Activated CD8-positive, alpha-beta memory T cell treated with anti-CD3 and anti-CD28 coated beads for 48 hours (primary cell): Measurements from ENCODE around the gene OLAH.
"Not testable (repeated sequence)": the region's sequence is repeated elsewhere in the genome, so short reads cannot be mapped to it uniquely, and the experiment has no call there.

Source experiments
- DNase-seq, 3 experiments: peaks; one replicate each; pipeline ENCODE4 v3.0.0-alpha.2; 2020; ENCODE audit warnings: low read depth in 2 of 3, low spot score in 2 of 3

Gene OLAH

GRCh38 chr10:15043674-15044073 lies at the start of gene OLAH:
Gene OLAH, plus strand, starts transcription at chr10:15043943. Its CDS starts 3,346 bp downstream, at chr10:15047289.
- no peak for DNase-seq

GRCh38 chr10:14995964-14996565 lies 47.7 kb upstream of the OLAH start:
- DNase-seq, result no peak

- DNase-seq, result not testable (repeated sequence)
Measured at GRCh38 chr10:15013530-15013929, 30.2 kb upstream of the OLAH start.

GRCh38 chr10:15015451-15015850 lies 28.3 kb upstream of the OLAH start:
- DNase-seq, result no peak

- not testable (repeated sequence) for DNase-seq
Measured at GRCh38 chr10:15020966-15021365, 22.8 kb upstream of the OLAH start.

- DNase-seq, result not testable (repeated sequence)
Measured at GRCh38 chr10:15023079-15023478, 20.7 kb upstream of the OLAH start.

GRCh38 chr10:15024017-15025004 lies 19.4 kb upstream of the OLAH start:
- DNase-seq, result not testable (repeated sequence)

GRCh38 chr10:15025040-15025439 lies 18.7 kb upstream of the OLAH start:
- DNase-seq, result not testable (repeated sequence)

- no peak for DNase-seq
Measured at GRCh38 chr10:15027741-15028140, 16.0 kb upstream of the OLAH start.

GRCh38 chr10:15035385-15036301 lies 8.1 kb upstream of the OLAH start:
- DNase-seq, result no peak

GRCh38 chr10:15037691-15038090 lies 6.1 kb upstream of the OLAH start:
- no peak for DNase-seq

GRCh38 chr10:15038416-15038815 lies 5.3 kb upstream of the OLAH start:
- DNase-seq, result no peak

GRCh38 chr10:15045380-15045779 lies 1.6 kb downstream of the OLAH start:
- DNase-seq, result no peak

- DNase-seq, result no peak
Measured at GRCh38 chr10:15046626-15047025, 2.9 kb downstream of the OLAH start.

- no peak for DNase-seq
Measured at GRCh38 chr10:15049533-15049932, 5.8 kb downstream of the OLAH start.

GRCh38 chr10:15052121-15052520 lies 8.4 kb downstream of the OLAH start:
- no peak for DNase-seq

- no peak for DNase-seq
Measured at GRCh38 chr10:15053061-15053460, 9.3 kb downstream of the OLAH start.

GRCh38 chr10:15058689-15059088 lies 14.9 kb downstream of the OLAH start:
- no peak for DNase-seq

GRCh38 chr10:15059914-15060313 lies 16.2 kb downstream of the OLAH start:
- no peak for DNase-seq

- no peak for DNase-seq
Measured at GRCh38 chr10:15060638-15061037, 16.9 kb downstream of the OLAH start.

GRCh38 chr10:15067154-15067553 lies 23.4 kb downstream of the OLAH start:
- DNase-seq, result no peak
